ENCODE data around the gene KIAA0232. TPM values are rescaled to one million over a fixed set of nuclear protein-coding genes. Genes with fewer than 3 reads are reported as not detected.

The KIAA0232 gene
- polyA plus RNA-seq, 1 donor from 2014 or later: 57.6 TPM

DNA sequence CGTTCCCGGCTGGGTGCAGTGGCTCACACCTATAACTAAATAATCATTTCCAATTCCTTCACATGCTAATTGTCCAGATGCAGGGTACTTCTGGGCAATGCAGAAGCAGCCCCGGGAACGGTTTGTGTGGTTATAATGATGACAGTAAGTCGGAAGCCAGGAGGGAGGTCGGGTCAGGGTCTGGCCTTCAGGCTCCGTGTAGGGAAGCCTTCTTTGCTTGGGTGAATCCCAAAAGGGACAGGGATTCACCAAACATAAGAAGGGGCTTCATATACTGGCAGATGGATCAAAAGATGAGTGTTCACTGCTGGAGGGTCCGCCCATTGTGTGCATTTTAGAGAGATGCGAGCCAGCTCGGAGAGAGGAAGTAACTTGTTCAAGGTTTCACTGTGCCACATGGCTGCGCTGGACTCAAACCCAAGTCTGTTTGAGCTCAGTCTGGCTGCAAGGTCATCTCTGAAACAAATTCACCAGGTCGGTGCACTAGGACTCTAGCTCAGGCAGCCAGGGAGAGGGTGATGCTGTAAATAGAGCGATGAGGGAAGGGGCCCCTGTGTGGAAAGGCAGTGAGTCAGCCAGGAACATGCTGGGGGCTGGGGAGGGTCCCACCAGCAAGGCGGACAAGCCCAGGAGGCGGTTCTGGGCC is 4.8 kb upstream of the KIAA0232 start:
- Histone ChIP-seq H3K36me3 (ENCODE audit: insufficient read depth, low read length) (no peaks in the 10 kb centered on the region), H3K9me3 (ENCODE audit: low read length) (no peaks in the 10 kb centered on the region), H3K79me2 (replicated peaks; ENCODE audit: insufficient read depth, low read length) (no peaks in the 10 kb centered on the region), H3K9me2 (ENCODE audit: insufficient read depth, low read length) (no peaks in the 10 kb centered on the region), H4K20me1 (ENCODE audit: insufficient read depth) (no peaks in the 10 kb centered on the region), H3K9ac (ENCODE audit: low read length) (no peak overlapping the region), H3K27me3 (ENCODE audit: insufficient read depth, low read depth, low read length) (no peaks in the 10 kb centered on the region), H3K27ac (ENCODE audit: low read length) (no peak overlapping the region), H3F3A (ENCODE audit: insufficient read depth, low read length, poor library complexity, severe bottlenecking) (peaks cover 3% of the 10 kb centered on the region), H2AFZ (ENCODE audit: low read depth, low read length) (no peak overlapping the region), H3K4me2 (ENCODE audit: low read length) (no peak overlapping the region), H3K4me3 (ENCODE audit: low read length) (no peak overlapping the region)
- TF ChIP-seq POLR2AphosphoS5 (IDR thresholded peaks at IDR 0.05) (no peak), EZH2 (IDR thresholded peaks at IDR 0.05; ENCODE audit: borderline replicate concordance, insufficient read depth, low read length, poor library complexity, severe bottlenecking) (no peak), MXI1 (conservative IDR thresholded peaks at IDR 0.05; ENCODE audit: poor library complexity, severe bottlenecking) (no peak), RAD21 (conservative IDR thresholded peaks at IDR 0.05) (no peak), TAF1 (IDR thresholded peaks at IDR 0.05; ENCODE audit: low read depth) (no peak), SMC3 (conservative IDR thresholded peaks at IDR 0.05; ENCODE audit: poor library complexity) (no peak), EP300 (conservative IDR thresholded peaks at IDR 0.05; ENCODE audit: poor library complexity, severe bottlenecking) (no peak)
- TF ChIP-seq, protein P1, sequence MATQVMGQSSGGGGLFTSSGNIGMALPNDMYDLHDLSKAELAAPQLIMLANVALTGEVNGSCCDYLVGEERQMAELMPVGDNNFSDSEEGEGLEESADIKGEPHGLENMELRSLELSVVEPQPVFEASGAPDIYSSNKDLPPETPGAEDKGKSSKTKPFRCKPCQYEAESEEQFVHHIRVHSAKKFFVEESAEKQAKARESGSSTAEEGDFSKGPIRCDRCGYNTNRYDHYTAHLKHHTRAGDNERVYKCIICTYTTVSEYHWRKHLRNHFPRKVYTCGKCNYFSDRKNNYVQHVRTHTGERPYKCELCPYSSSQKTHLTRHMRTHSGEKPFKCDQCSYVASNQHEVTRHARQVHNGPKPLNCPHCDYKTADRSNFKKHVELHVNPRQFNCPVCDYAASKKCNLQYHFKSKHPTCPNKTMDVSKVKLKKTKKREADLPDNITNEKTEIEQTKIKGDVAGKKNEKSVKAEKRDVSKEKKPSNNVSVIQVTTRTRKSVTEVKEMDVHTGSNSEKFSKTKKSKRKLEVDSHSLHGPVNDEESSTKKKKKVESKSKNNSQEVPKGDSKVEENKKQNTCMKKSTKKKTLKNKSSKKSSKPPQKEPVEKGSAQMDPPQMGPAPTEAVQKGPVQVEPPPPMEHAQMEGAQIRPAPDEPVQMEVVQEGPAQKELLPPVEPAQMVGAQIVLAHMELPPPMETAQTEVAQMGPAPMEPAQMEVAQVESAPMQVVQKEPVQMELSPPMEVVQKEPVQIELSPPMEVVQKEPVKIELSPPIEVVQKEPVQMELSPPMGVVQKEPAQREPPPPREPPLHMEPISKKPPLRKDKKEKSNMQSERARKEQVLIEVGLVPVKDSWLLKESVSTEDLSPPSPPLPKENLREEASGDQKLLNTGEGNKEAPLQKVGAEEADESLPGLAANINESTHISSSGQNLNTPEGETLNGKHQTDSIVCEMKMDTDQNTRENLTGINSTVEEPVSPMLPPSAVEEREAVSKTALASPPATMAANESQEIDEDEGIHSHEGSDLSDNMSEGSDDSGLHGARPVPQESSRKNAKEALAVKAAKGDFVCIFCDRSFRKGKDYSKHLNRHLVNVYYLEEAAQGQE (IDR thresholded peaks at IDR 0.05; ENCODE audit: borderline replicate concordance): no peak
- TF ChIP-seq, protein P2, sequence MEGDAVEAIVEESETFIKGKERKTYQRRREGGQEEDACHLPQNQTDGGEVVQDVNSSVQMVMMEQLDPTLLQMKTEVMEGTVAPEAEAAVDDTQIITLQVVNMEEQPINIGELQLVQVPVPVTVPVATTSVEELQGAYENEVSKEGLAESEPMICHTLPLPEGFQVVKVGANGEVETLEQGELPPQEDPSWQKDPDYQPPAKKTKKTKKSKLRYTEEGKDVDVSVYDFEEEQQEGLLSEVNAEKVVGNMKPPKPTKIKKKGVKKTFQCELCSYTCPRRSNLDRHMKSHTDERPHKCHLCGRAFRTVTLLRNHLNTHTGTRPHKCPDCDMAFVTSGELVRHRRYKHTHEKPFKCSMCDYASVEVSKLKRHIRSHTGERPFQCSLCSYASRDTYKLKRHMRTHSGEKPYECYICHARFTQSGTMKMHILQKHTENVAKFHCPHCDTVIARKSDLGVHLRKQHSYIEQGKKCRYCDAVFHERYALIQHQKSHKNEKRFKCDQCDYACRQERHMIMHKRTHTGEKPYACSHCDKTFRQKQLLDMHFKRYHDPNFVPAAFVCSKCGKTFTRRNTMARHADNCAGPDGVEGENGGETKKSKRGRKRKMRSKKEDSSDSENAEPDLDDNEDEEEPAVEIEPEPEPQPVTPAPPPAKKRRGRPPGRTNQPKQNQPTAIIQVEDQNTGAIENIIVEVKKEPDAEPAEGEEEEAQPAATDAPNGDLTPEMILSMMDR (IDR thresholded peaks at IDR 0.05; ENCODE audit: poor library complexity, severe bottlenecking): no peak

DNA sequence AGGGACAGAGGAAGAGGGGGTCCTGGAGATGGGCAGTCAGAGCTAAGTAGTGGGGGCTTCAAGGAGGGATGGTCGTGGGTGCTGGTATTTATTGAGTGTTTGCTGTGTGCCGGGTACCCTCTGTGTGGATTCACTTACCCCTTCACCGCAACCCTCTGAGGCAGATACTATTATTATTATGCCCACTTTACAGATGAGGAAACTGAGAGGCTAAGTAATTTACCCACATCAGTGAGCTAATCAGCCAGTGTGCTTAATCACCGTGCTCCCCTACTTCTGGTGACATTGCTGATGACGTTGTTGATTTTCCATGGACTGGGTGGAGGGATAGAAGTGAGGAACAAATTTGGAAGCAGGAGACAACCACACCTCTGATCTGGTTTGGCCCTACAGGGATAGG is 4.1 kb upstream of the KIAA0232 start:
- Histone ChIP-seq H3K9me3 (ENCODE audit: low read length) (no peaks in the 10 kb centered on the region), H3K9me2 (ENCODE audit: insufficient read depth, low read length) (no peaks in the 10 kb centered on the region), H2AFZ (ENCODE audit: low read depth, low read length) (no peak overlapping the region), H3K4me2 (ENCODE audit: low read length) (no peak overlapping the region), H4K20me1 (ENCODE audit: insufficient read depth) (no peaks in the 10 kb centered on the region), H3K4me3 (ENCODE audit: low read length) (no peak overlapping the region), H3K9ac (ENCODE audit: low read length) (no peak overlapping the region), H3K79me2 (replicated peaks; ENCODE audit: insufficient read depth, low read length) (no peaks in the 10 kb centered on the region), H3K36me3 (ENCODE audit: insufficient read depth, low read length) (no peaks in the 10 kb centered on the region), H3K27ac (ENCODE audit: low read length) (no peak overlapping the region), H3K27me3 (ENCODE audit: insufficient read depth, low read depth, low read length) (no peaks in the 10 kb centered on the region), H3F3A (ENCODE audit: insufficient read depth, low read length, poor library complexity, severe bottlenecking) (peaks cover 3% of the 10 kb centered on the region)
- no peak for TF ChIP-seq SMC3 (conservative IDR thresholded peaks at IDR 0.05; ENCODE audit: poor library complexity)
- TF ChIP-seq, protein P1 (IDR thresholded peaks at IDR 0.05; ENCODE audit: borderline replicate concordance): no peak
- TF ChIP-seq MXI1 (conservative IDR thresholded peaks at IDR 0.05; ENCODE audit: poor library complexity, severe bottlenecking): no peak
- TF ChIP-seq TAF1 (IDR thresholded peaks at IDR 0.05; ENCODE audit: low read depth): no peak
- no peak for TF ChIP-seq RAD21 (conservative IDR thresholded peaks at IDR 0.05)
- TF ChIP-seq, protein P2 (IDR thresholded peaks at IDR 0.05; ENCODE audit: poor library complexity, severe bottlenecking): no peak
- no peak for TF ChIP-seq EP300 (conservative IDR thresholded peaks at IDR 0.05; ENCODE audit: poor library complexity, severe bottlenecking)
- no peak for TF ChIP-seq POLR2AphosphoS5 (IDR thresholded peaks at IDR 0.05)
- no peak for TF ChIP-seq EZH2 (IDR thresholded peaks at IDR 0.05; ENCODE audit: borderline replicate concordance, insufficient read depth, low read length, poor library complexity, severe bottlenecking)

All from neural cell (in vitro differentiated cells).